Stimulated activated CD4-positive, alpha-beta T cell treated with anti-CD3 and anti-CD28 coated beads, TNF-alpha, amount 100 ng/mL, for 1 hour (primary cell): ENCODE measurements around the gene EIF4G1.

ENCODE experiments used
- DNase-seq, 3 donors: peaks; one replicate each; pipeline ENCODE4 v3.0.0-alpha.2; 2020; ENCODE audit warnings: low read depth in 3 of 3, low spot score in 1 of 3

EIF4G1 gene

GRCh38 chr3:184381261-184382224 lies 67.1 kb downstream of the EIF4G1 start:
- DNase-seq: no peak

DNA sequence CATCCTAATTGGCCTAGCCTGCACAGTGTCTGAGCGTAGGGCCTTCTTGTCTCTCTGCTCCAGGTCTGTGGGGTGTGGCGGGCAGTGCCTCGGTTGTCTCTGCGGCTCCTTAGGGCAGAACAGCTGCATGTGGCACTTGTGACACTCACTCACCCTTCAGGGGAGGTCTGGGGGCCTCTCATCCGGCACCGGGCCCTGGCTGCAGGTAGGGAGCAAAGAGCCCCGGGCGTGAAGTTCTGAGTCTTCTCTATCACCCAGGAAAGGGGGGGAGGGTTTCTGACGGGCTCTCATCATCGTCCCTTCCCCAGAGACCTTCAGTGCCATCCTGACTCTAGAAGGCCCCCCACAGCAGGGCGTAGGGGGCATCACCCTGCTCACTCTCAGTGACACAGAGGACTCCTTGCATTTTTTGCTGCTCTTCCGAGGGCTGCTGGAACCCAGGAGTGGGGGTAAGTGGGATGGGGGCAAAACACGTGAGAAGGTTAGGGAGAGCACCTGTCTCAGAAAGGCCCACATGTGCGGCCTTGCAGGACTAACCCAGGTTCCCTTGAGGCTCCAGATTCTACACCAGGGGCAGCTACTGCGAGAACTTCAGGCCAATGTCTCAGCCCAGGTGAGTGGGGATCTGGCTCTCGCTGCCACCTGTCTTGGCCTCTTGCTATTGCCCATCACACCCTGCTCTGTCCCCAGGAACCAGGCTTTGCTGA lies 68.1 kb downstream of the EIF4G1 start:
- no peak for DNase-seq

DNA sequence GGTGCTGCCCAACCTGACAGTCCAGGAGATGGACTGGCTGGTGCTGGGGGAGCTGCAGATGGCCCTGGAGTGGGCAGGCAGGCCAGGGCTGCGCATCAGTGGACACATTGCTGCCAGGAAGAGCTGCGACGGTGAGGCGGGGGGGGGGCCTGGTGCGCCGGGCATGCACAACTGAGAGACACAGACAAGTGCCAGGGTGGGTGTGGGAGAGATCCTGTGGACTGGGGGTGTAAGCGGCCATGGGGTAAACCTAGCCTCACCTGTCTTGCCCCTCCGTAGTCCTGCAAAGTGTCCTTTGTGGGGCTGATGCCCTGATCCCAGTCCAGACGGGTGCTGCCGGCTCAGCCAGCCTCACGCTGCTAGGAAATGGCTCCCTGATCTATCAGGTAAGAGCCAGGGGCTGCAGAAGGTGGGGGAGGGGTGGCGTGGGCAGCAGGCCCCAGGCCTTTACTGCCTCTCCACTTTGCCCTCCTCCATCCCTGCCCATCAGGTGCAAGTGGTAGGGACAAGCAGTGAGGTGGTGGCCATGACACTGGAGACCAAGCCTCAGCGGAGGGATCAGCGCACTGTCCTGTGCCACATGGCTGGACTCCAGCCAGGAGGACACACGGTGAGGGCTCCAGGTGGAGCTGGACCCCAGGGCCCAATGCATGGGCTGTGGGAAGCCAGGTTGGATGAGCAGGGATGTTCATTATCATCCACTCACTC lies 68.8 kb downstream of the EIF4G1 start:
- DNase-seq: no peak

DNA sequence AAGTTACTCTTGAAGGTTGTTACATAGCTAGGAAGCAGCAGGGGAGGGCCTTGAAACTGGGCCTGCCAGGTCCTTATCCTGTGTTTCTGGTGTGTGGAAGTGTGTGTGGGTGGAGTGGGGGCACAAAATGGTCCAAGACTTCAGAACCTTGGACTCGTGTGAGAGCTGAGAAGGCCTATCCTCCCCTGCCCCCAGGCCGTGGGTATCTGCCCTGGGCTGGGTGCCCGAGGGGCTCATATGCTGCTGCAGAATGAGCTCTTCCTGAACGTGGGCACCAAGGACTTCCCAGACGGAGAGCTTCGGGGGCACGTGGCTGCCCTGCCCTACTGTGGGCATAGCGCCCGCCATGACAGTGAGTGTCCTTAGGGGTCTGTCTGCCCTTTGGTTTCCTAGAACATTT lies 69.9 kb downstream of the EIF4G1 start:
- DNase-seq: no peak
